Dermis blood vessel endothelial cell (primary cell): ENCODE measurements around the gene PARP6. TPM values are rescaled to one million over a fixed set of nuclear protein-coding genes. Genes with fewer than 3 reads are reported as not detected.

Source experiments
- DNase-seq: peaks from one replicate; pipeline ENCODE4 v3.0.0; 2010
- total RNA-seq: library from RNA; depleted of rRNA; stranded (reverse); fragments of >200 nt; gene quantifications from 2 replicates; pipeline ENCODE4 v1.2.3, GENCODE V29; 2014

PARP6 gene
- 11.4 and 15.7 TPM in 2 replicates for total RNA-seq

GRCh38 chr15:72272213-72272996 lies at the start of gene PARP6:
Gene PARP6, minus strand, starts transcription at chr15:72272554. Its CDS starts 5,077 bp downstream, at chr15:72267477.
- DNase-seq, result peak; percentile 99

GRCh38 chr15:72319985-72320671 lies 47.8 kb upstream of the PARP6 start, which contains the start of gene CELF6:
Gene CELF6, minus strand, starts transcription at chr15:72320157. Its CDS starts 283 bp downstream, at chr15:72319874.
- DNase-seq, result peak; percentile 79

- DNase-seq, result peak; percentile 76
Measured at GRCh38 chr15:72319360-72319984, 47.1 kb upstream of the PARP6 start.

GRCh38 chr15:72318408-72318942 lies 46.1 kb upstream of the PARP6 start:
- DNase-seq, result no peak

- DNase-seq, result no peak
Measured at GRCh38 chr15:72315706-72316370, 43.5 kb upstream of the PARP6 start.

- DNase-seq, result no peak
Measured at GRCh38 chr15:72313881-72314280, 41.5 kb upstream of the PARP6 start.

- no peak for DNase-seq
Measured at GRCh38 chr15:72313448-72313840, 41.1 kb upstream of the PARP6 start.

- DNase-seq, result peak; percentile 82
Measured at GRCh38 chr15:72312605-72313447, 40.5 kb upstream of the PARP6 start.

- no peak for DNase-seq
Measured at GRCh38 chr15:72307026-72307425, 34.7 kb upstream of the PARP6 start.

- peak; percentile 23 for DNase-seq
Measured at GRCh38 chr15:72306211-72306785, 33.9 kb upstream of the PARP6 start.

GRCh38 chr15:72304596-72304995 lies 32.2 kb upstream of the PARP6 start:
- DNase-seq, result no peak

GRCh38 chr15:72302955-72303354 lies 30.6 kb upstream of the PARP6 start:
- no peak for DNase-seq

GRCh38 chr15:72289597-72290325 lies 17.4 kb upstream of the PARP6 start:
- no peak for DNase-seq

- DNase-seq, result no peak
Measured at GRCh38 chr15:72288796-72289596, 16.6 kb upstream of the PARP6 start.

- DNase-seq, result peak; percentile 69
Measured at GRCh38 chr15:72285927-72286516, 13.7 kb upstream of the PARP6 start.

GRCh38 chr15:72285402-72285801 lies 13.0 kb upstream of the PARP6 start:
- no peak for DNase-seq

- DNase-seq, result no peak
Measured at GRCh38 chr15:72284781-72285180, 12.4 kb upstream of the PARP6 start.

- DNase-seq, result no peak
Measured at GRCh38 chr15:72281713-72282112, 9.4 kb upstream of the PARP6 start.

GRCh38 chr15:72280751-72281150 lies 8.4 kb upstream of the PARP6 start:
- no peak for DNase-seq
